SK-N-SH (cell line): ENCODE measurements around the gene SLC31A1. TPM values are rescaled to one million over a fixed set of nuclear protein-coding genes. Genes with fewer than 3 reads are reported as not detected.

ENCODE experiments used
- CTCF ChIA-PET: fragments of 300-600, 350-600 bp; formaldehyde crosslinking; extraction: SDS; loops from one replicate; lab custom pipeline; 2021; lab: Yijun Ruan, JAX
- POLR2A ChIA-PET: fragments of 350-600 bp; sonication (Branson Sonifier 250); formaldehyde crosslinking; extraction: SDS; loops from one replicate; lab custom pipeline; 2020; ENCODE audit warnings: antibody characterized with exemption, inconsistent platforms; lab: Yijun Ruan, JAX
- DNase-seq: peaks from one replicate; pipeline ENCODE4 v3.0.0; 2012
- H2AFZ ChIP-seq: fragments of 200-600 bp; sonication (generic); 2 replicates; pipeline ENCODE4 v1.8.1; 2016; ENCODE audit warnings: antibody characterized with exemption, mild to moderate bottlenecking, low read depth
- H3F3A ChIP-seq: fragments of 200-600 bp; sonication (generic); replicated peaks from 2 replicates; pipeline ENCODE3; 2016; ENCODE audit warnings: antibody characterized with exemption, mild to moderate bottlenecking; ENCODE audit not compliant: insufficient read depth
- H3K27ac ChIP-seq, 2 experiments: fragments of 200-500 bp in 1 of 2; fragments of 200-600 bp in 1 of 2; sonication (Bioruptor generic) in 1 of 2; sonication (generic), shearing (Covaris generic) in 1 of 2; 2 replicates each; pipeline versions ENCODE4 v1.5.1 to v1.6.1; 2014 to 2016; ENCODE audit warnings: low read depth in 2 of 2, inconsistent platforms in 1 of 2, low read length in 1 of 2, mild to moderate bottlenecking in 1 of 2, mixed read lengths in 1 of 2
- H3K27me3 ChIP-seq: fragments of 200-600 bp; sonication (generic), shearing (Covaris generic); 2 replicates; pipeline ENCODE4 v1.6.1; 2016; ENCODE audit warnings: mixed run types; ENCODE audit not compliant: insufficient read depth
- H3K36me3 ChIP-seq, 2 experiments: fragments of 200-500 bp in 1 of 2; fragments of 200-600 bp in 1 of 2; sonication (Bioruptor generic) in 1 of 2; sonication (generic) in 1 of 2; replicated peaks in 1 of 2; 2 replicates each; pipeline versions ENCODE3 to v1.5.1; 2014 to 2016; ENCODE audit warnings: low read length in 1 of 2, mild to moderate bottlenecking in 1 of 2; ENCODE audit not compliant: insufficient read depth in 2 of 2, control insufficient read depth in 1 of 2
- H3K4me1 ChIP-seq, 2 experiments: fragments of 200-500 bp in 1 of 2; fragments of 200-600 bp in 1 of 2; sonication (Bioruptor generic) in 1 of 2; sonication (generic), shearing (Covaris generic) in 1 of 2; 2 replicates each; pipeline versions ENCODE4 v1.5.1 to v1.6.1; 2014 to 2016; ENCODE audit warnings: low read depth in 1 of 2, low read length in 1 of 2, mixed run types in 1 of 2; ENCODE audit not compliant: insufficient read depth in 2 of 2, control insufficient read depth in 1 of 2
- H3K4me2 ChIP-seq: fragments of 200-600 bp; sonication (generic), shearing (Covaris generic); 2 replicates; pipeline ENCODE4 v1.6.1; 2017; ENCODE audit warnings: mixed run types
- H3K4me3 ChIP-seq, 2 experiments: fragments of 200-500 bp in 1 of 2; fragments of 200-600 bp in 1 of 2; sonication (Bioruptor generic) in 1 of 2; sonication (generic), shearing (Covaris generic) in 1 of 2; 2 replicates each; pipeline versions ENCODE4 v1.5.1 to v1.8.1; 2014 to 2016; ENCODE audit warnings: low read depth in 2 of 2, inconsistent platforms in 1 of 2, low read length in 1 of 2, mild to moderate bottlenecking in 1 of 2, mixed read lengths in 1 of 2, moderate library complexity in 1 of 2
- H3K79me2 ChIP-seq: fragments of 200-600 bp; sonication (generic); 2 replicates; pipeline ENCODE4 v1.8.1; 2017; ENCODE audit warnings: mild to moderate bottlenecking; ENCODE audit not compliant: insufficient read depth
- H3K9ac ChIP-seq: fragments of 200-600 bp; sonication (generic); 2 replicates; pipeline ENCODE4 v1.6.1; 2017; ENCODE audit warnings: mixed run types
- H3K9me2 ChIP-seq: fragments of 200-600 bp; sonication (generic); 2 replicates; pipeline ENCODE4 v1.6.1; 2017; ENCODE audit warnings: mixed run types
- H3K9me3 ChIP-seq: fragments of 200-600 bp; sonication (generic); 2 replicates; pipeline ENCODE4 v1.6.1; 2017; ENCODE audit warnings: mixed run types, mild to moderate bottlenecking, moderate library complexity
- H4K20me1 ChIP-seq: fragments of 200-600 bp; sonication (generic); 2 replicates; pipeline ENCODE4 v1.6.1; 2017; ENCODE audit warnings: mild to moderate bottlenecking, mixed run types; ENCODE audit not compliant: insufficient read depth
- CTCF ChIP-seq: fragments of 200-600 bp; sonication (generic); IDR thresholded peaks from 2 replicates; pipeline ENCODE4 v1.6.1; 2017; ENCODE audit warnings: antibody characterized with exemption, mild to moderate bottlenecking, moderate library complexity
- EP300 ChIP-seq, 2 experiments: IDR thresholded peaks; 2 replicates each; pipeline versions ENCODE4 v1.4.0 to v1.6.1; 2012; ENCODE audit warnings: borderline replicate concordance in 1 of 2, low read depth in 1 of 2, low read length in 1 of 2
- FOSL2 ChIP-seq: IDR thresholded peaks from 2 replicates; pipeline ENCODE4 v1.4.0; 2012; ENCODE audit warnings: low read depth, mild to moderate bottlenecking, moderate library complexity, borderline replicate concordance
- GATA2 ChIP-seq: sonication (generic); formaldehyde crosslinking; IDR thresholded peaks from 2 replicates; pipeline ENCODE4 v1.5.0; 2020; ENCODE audit warnings: mild to moderate bottlenecking, missing genetic modification reagents
- NFIC ChIP-seq: IDR thresholded peaks from 2 replicates; pipeline ENCODE4 v1.4.0; 2012; ENCODE audit warnings: borderline replicate concordance
- NRF1 ChIP-seq: IDR thresholded peaks from 2 replicates; pipeline ENCODE4 v1.6.1; 2012; ENCODE audit warnings: low read depth, mild to moderate bottlenecking, low read length
- POLR2AphosphoS5 ChIP-seq: IDR thresholded peaks from 2 replicates; pipeline ENCODE4 v1.6.1; 2012; ENCODE audit warnings: low read depth, low read length
- RCOR1 ChIP-seq: fragments of 150-350 bp; IDR thresholded peaks from 2 replicates; pipeline ENCODE4 v1.6.1; 2017; ENCODE audit warnings: antibody characterized with exemption, low read length
- RFX5 ChIP-seq: IDR thresholded peaks from 2 replicates; pipeline ENCODE4 v1.6.1; 2012; ENCODE audit warnings: mild to moderate bottlenecking, improper control_type of control experiment, low read length
- SMC3 ChIP-seq: IDR thresholded peaks from 2 replicates; pipeline ENCODE4 v1.6.1; 2012; ENCODE audit warnings: low read depth, low read length, improper control_type of control experiment
- TEAD4 ChIP-seq: IDR thresholded peaks from 2 replicates; pipeline ENCODE4 v1.4.0; 2012; ENCODE audit warnings: mild to moderate bottlenecking, borderline replicate concordance; ENCODE audit not compliant: insufficient read depth
- YY1 ChIP-seq: IDR thresholded peaks from 2 replicates; pipeline ENCODE4 v1.4.0; 2012; ENCODE audit warnings: low read depth, mild to moderate bottlenecking
- WGBS: methylation state at CpG from one replicate; pipeline ENCODE4 v1.1.6; 2017; ENCODE audit warnings: low lambda C conversion rate; 5-methylcytosine and 5-hydroxymethylcytosine counted together
- polyA plus RNA-seq, 3 experiments: library from polyadenylated mRNA; depleted of rRNA; stranded (reverse); fragments of >200 nt; gene quantifications; 2 replicates each; pipeline ENCODE4 v1.2.3, GENCODE V29; 2012

The SLC31A1 gene
- polyA plus RNA-seq, 1 of the 3 experiments (the other 2 are of a cell fraction) = 7.7 TPM

DNA sequence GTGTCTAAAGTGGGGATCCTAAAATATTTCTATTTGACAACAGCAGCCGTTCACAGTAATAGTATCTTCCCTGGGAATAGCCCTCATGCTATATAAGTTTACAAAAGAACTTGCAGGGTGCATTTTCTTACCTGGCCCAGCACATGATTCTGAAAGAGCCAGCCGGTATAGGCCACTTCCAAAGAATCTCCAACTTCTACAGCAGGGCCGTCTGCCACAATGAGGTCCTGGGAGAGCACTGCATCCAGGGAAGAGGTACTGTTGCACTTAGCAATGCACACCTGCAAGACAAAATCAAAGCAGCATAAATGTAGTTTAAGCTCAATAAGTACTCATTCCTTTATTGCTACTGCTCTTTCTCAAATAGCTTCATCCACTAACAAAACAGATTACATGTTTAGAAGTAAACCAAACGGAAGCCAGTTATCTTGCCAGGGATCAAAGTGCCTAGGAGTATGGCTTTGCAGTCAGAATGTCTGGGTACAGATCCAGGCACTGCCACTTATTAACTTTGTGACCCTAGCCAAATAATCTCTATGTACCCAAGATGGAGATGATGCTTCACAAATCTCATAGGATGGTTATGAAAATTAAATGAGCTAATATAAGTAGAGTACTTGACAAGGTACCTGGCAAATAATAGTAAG, 21.5 kb upstream of the SLC31A1 start:
- TF ChIP-seq EP300 (IDR thresholded peaks at IDR 0.05; ENCODE audit: borderline replicate concordance in 1 of 2, low read depth in 1 of 2, low read length in 1 of 2) = no peak
- TF ChIP-seq RFX5 = no peak
- TF ChIP-seq, all 33 proteins: peak for 0
- no peaks in the 10 kb centered on the region for H3K9me3 ChIP-seq
- H3K4me3 ChIP-seq = no peak overlapping the region
- H3K27me3 ChIP-seq = no peaks in the 10 kb centered on the region
- no peak overlapping the region for H2AFZ ChIP-seq
- H3K4me2 ChIP-seq = no peak overlapping the region
- H3K36me3 ChIP-seq = peaks cover 37 to 63% of the 10 kb centered on the region in 2 experiments
- CTCF ChIA-PET = interaction anchor here (0.6 kb wide), 1 partner anchor 187 kb away, joined by 3 read pairs; no protein-coding TSS in a partner anchor
- no peak overlapping the region; a peak in 1 of 4 replicates for H3K27ac ChIP-seq
- H3K4me1 ChIP-seq = no peaks in the 10 kb centered on the region; a peak in 2 of 4 replicates
- no peaks in the 10 kb centered on the region for H3K79me2 ChIP-seq
- no peaks in the 10 kb centered on the region for H3K9me2 ChIP-seq
- no peak overlapping the region for H3K9ac ChIP-seq
- 81% methylated on average over 4 of the region's 4 CpGs for WGBS
- DNase-seq = no peak
- POLR2A ChIA-PET = no interaction called here
- no peaks in the 10 kb centered on the region for H4K20me1 ChIP-seq
- H3F3A ChIP-seq = peaks cover 6% of the 10 kb centered on the region

- no peak overlapping the region for H2AFZ ChIP-seq
- WGBS = 95% methylated on average over 2 of the region's 2 CpGs
- no peaks in the 10 kb centered on the region for H4K20me1 ChIP-seq
- TF ChIP-seq FOSL2 = no peak
- TF ChIP-seq NFIC = no peak
- DNase-seq = no peak
- no peaks in the 10 kb centered on the region for H3K4me1 ChIP-seq
- no peak overlapping the region for H3K4me3 ChIP-seq
- H3K4me2 ChIP-seq = no peak overlapping the region
- no peaks in the 10 kb centered on the region for H3K9me3 ChIP-seq
- POLR2A ChIA-PET = no interaction called here
- H3K27me3 ChIP-seq = no peaks in the 10 kb centered on the region
- H3K9me2 ChIP-seq = no peaks in the 10 kb centered on the region
- H3K79me2 ChIP-seq = no peaks in the 10 kb centered on the region
- H3K36me3 ChIP-seq = peaks cover 41 to 60% of the 10 kb centered on the region in 2 experiments
- CTCF ChIA-PET = no interaction called here
- no peaks in the 10 kb centered on the region for H3F3A ChIP-seq
- H3K27ac ChIP-seq = no peak overlapping the region
- H3K9ac ChIP-seq = no peak overlapping the region
These were observed 15.9 kb upstream of the SLC31A1 start for GRCh38 chr9:113205432-113205831.

DNA sequence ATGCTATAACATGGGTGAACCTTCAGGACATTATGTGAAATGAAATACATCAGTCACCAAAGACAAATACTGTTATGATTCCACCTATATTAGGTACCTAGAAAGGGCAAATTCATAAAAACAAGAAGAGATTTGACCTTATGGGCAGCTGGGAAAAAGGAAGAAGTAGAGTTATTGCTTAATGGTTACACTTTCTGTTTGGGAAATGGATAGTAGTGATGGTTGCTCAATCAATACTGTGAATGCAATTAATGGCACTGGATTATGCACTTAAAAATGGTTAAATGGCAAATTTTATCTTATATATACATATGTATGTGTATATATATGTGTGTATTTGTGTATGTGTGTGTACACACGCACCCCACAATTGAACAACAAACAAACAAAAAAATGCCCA, 15.5 kb upstream of the SLC31A1 start:
- Histone ChIP-seq H3F3A (no peaks in the 10 kb centered on the region), H3K4me1 (no peaks in the 10 kb centered on the region), H3K9ac (no peak overlapping the region), H3K9me3 (no peaks in the 10 kb centered on the region), H3K79me2 (no peaks in the 10 kb centered on the region), H3K36me3 (peaks cover 41 to 60% of the 10 kb centered on the region in 2 experiments), H4K20me1 (no peaks in the 10 kb centered on the region), H2AFZ (no peak overlapping the region), H3K27ac (no peak overlapping the region), H3K27me3 (no peaks in the 10 kb centered on the region), H3K9me2 (no peaks in the 10 kb centered on the region), H3K4me2 (no peak overlapping the region), H3K4me3 (no peak overlapping the region)
- WGBS = 97% methylated on average over 1 of the region's 1 CpG
- no peak for DNase-seq
- CTCF ChIA-PET = no interaction called here
- POLR2A ChIA-PET = no interaction called here
- TF ChIP-seq YY1 (no peak), RCOR1 (no peak), NRF1 (no peak), CTCF (no peak), TEAD4 (no peak), POLR2AphosphoS5 (no peak), GATA2 (no peak), SMC3 (no peak)
